CD14-positive monocyte (primary cell): ENCODE data around the gene FXYD5. TPM values are rescaled to one million over a fixed set of nuclear protein-coding genes. Genes with fewer than 3 reads are reported as not detected.

ENCODE experiments used
- DNase-seq, 3 donors: peaks; one replicate each; pipeline ENCODE4 v3.0.0-alpha.2; 2011 to 2022
- H2AFZ ChIP-seq: 2 replicates; pipeline ENCODE4 v1.6.0; 2012; ENCODE audit warnings: mild to moderate bottlenecking, low read depth, low read length, inconsistent platforms; ENCODE audit not compliant: insufficient read depth, poor library complexity, severe bottlenecking
- H3K27ac ChIP-seq, 2 donors: 1 replicate in 1 of 2; 2 replicates in 1 of 2; pipeline ENCODE4 v1.5.1; 2012 to 2013; ENCODE audit warnings: low read length in 2 of 2, control low read depth in 1 of 2, inconsistent platforms in 1 of 2, low read depth in 1 of 2, mild to moderate bottlenecking in 1 of 2
- H3K27me3 ChIP-seq, 2 donors: one replicate each; pipeline versions ENCODE4 v1.6.0 to v1.6.1; 2011 to 2013; ENCODE audit warnings: low read length in 2 of 2; ENCODE audit not compliant: control insufficient read depth in 2 of 2, insufficient read depth in 2 of 2
- H3K36me3 ChIP-seq, 2 donors: replicated peaks in 1 of 2; 1 replicate in 1 of 2; 2 replicates in 1 of 2; pipeline versions ENCODE4 v1.5.1 to v1.6.1; 2012 to 2013; ENCODE audit warnings: low read length in 2 of 2, control low read depth in 1 of 2, inconsistent platforms in 1 of 2, mild to moderate bottlenecking in 1 of 2; ENCODE audit not compliant: insufficient read depth in 2 of 2, control insufficient read depth in 1 of 2
- H3K4me1 ChIP-seq, 2 donors: 1 replicate in 1 of 2; 2 replicates in 1 of 2; pipeline versions ENCODE4 v1.5.1 to v1.6.1; 2012 to 2013; ENCODE audit warnings: low read length in 2 of 2, control low read depth in 1 of 2, inconsistent platforms in 1 of 2, mild to moderate bottlenecking in 1 of 2, moderate library complexity in 1 of 2; ENCODE audit not compliant: insufficient read depth in 2 of 2, control insufficient read depth in 1 of 2
- H3K4me2 ChIP-seq: replicated peaks from 2 replicates; pipeline ENCODE3; 2012; ENCODE audit warnings: low read length, moderate library complexity, mild to moderate bottlenecking; ENCODE audit not compliant: poor library complexity, severe bottlenecking; ENCODE audit errors: extremely low read depth
- H3K4me3 ChIP-seq, 3 experiments: fragments of 200-600 bp in 1 of 3; sonication (generic) in 1 of 3; replicated peaks in 1 of 3; 1 replicate in 2 of 3; 2 replicates in 1 of 3; pipeline ENCODE4 v1.5.1; 2011 to 2013; ENCODE audit warnings: low read length in 3 of 3, mild to moderate bottlenecking in 3 of 3, control low read depth in 2 of 3, low read depth in 2 of 3, inconsistent platforms in 1 of 3, moderate library complexity in 1 of 3
- H3K79me2 ChIP-seq: 2 replicates; pipeline ENCODE4 v1.6.0; 2012; ENCODE audit warnings: mild to moderate bottlenecking, control low read depth, inconsistent platforms, low read length, moderate library complexity; ENCODE audit not compliant: insufficient read depth
- H3K9ac ChIP-seq: 2 replicates; pipeline ENCODE4 v1.6.0; 2017; ENCODE audit warnings: low read length, mild to moderate bottlenecking; ENCODE audit not compliant: insufficient read depth, poor library complexity, severe bottlenecking
- H3K9me3 ChIP-seq, 2 donors: replicated peaks in 1 of 2; 1 replicate in 1 of 2; 2 replicates in 1 of 2; pipeline versions ENCODE4 v1.5.1 to v1.6.1; 2012 to 2013; ENCODE audit warnings: low read length in 2 of 2, control low read depth in 1 of 2; ENCODE audit not compliant: control insufficient read depth in 1 of 2, insufficient read depth in 1 of 2
- H4K20me1 ChIP-seq: 2 replicates; pipeline ENCODE4 v1.6.0; 2012; ENCODE audit warnings: mild to moderate bottlenecking, low read length, control low read depth, moderate library complexity; ENCODE audit not compliant: insufficient read depth
- H3K27ac Mint-ChIP-seq, 7 donors: one replicate each; pipeline ENCODE4 v1.8.0; 2020; ENCODE audit warnings: mild to moderate bottlenecking in 7 of 7, mixed read lengths in 7 of 7, moderate library complexity in 6 of 7, inconsistent platforms in 2 of 7
- H3K27me3 Mint-ChIP-seq, 3 donors: one replicate each; pipeline ENCODE4 v1.8.0; 2021 to 2022; ENCODE audit warnings: low read depth in 3 of 3, mild to moderate bottlenecking in 3 of 3, mixed read lengths in 3 of 3, moderate library complexity in 3 of 3, inconsistent platforms in 1 of 3
- H3K36me3 Mint-ChIP-seq, 2 donors: one replicate each; pipeline ENCODE4 v1.8.0; 2020; ENCODE audit warnings: mixed read lengths in 2 of 2, inconsistent platforms in 1 of 2, mild to moderate bottlenecking in 1 of 2
- H3K4me1 Mint-ChIP-seq: one replicate; pipeline ENCODE4 v1.8.0; 2020; ENCODE audit warnings: mild to moderate bottlenecking, mixed read lengths
- H3K4me3 Mint-ChIP-seq, 2 donors: one replicate each; pipeline ENCODE4 v1.8.0; 2020; ENCODE audit warnings: mild to moderate bottlenecking in 2 of 2, mixed read lengths in 2 of 2, moderate library complexity in 1 of 2
- H3K9me3 Mint-ChIP-seq, 7 donors: one replicate each; pipeline ENCODE4 v1.8.0; 2020 to 2022; ENCODE audit warnings: mixed read lengths in 7 of 7, mild to moderate bottlenecking in 6 of 7, moderate library complexity in 6 of 7, inconsistent platforms in 2 of 7
- CTCF ChIP-seq: fragments of 200-600 bp; IDR thresholded peaks from one replicate; pipeline ENCODE4 v1.8.0; 2022; ENCODE audit warnings: antibody characterized with exemption, mild to moderate bottlenecking
- WGBS: methylation state at CpG from one replicate; pipeline ENCODE4 v1.1.5; 2013; ENCODE audit warnings: missing lambda C conversion rate; ENCODE audit not compliant: insufficient coverage; 5-methylcytosine and 5-hydroxymethylcytosine counted together
- intact Hi-C, 2 donors: fragments of 100-400 bp; cut with micrococcal nuclease; formaldehyde crosslinking; loops; one replicate each; pipeline versions ENCODE4 v1.15.0 to v1.15.1; 2023
- polyA plus RNA-seq, 3 donors: library from polyadenylated mRNA; depleted of rRNA in 1 of 3; unstranded in 2 of 3; stranded (reverse) in 1 of 3; fragments of 300-500 nt in 2 of 3; fragments of >200 nt in 1 of 3; fragmentation: Illumina TruSeq in 2 of 3; gene quantifications; 1 replicate in 2 of 3; 2 replicates in 1 of 3; pipeline ENCODE4 v1.2.3, GENCODE V29; 2012 to 2021

FXYD5 gene
- polyA plus RNA-seq, 3 donors, result 204 to 673 (median 312) TPM

- Histone ChIP-seq H3K4me2 (no peak overlapping the region), H3K36me3 (no peaks in the 10 kb centered on the region), H3K27ac (no peak overlapping the region), H3K9ac (no peak overlapping the region), H3K4me1 (peaks cover 45 to 48% of the 10 kb centered on the region in 2 donors), H3K27me3 (peaks cover 23 to 37% of the 10 kb centered on the region in 2 donors), H3K79me2 (no peaks in the 10 kb centered on the region), H4K20me1 (no peaks in the 10 kb centered on the region), H3K4me3 (no peak overlapping the region), H2AFZ (no peak overlapping the region), H3K9me3 (peaks cover 0 to 8% of the 10 kb centered on the region in 2 donors)
- Mint-ChIP-seq H3K4me1 (peaks cover 53% of the 10 kb centered on the region), H3K9me3 (peaks cover 0 to 13% (median 0%) of the 10 kb centered on the region in 7 donors), H3K27ac (no peak overlapping the region), H3K4me3 (peak overlapping the region in 1 of 2 donors; percentile 72), H3K27me3 (peaks cover 30 to 40% (median 31%) of the 10 kb centered on the region in 3 donors), H3K36me3 (peaks cover 0 to 9% of the 10 kb centered on the region in 2 donors)
- intact Hi-C loops, result loop anchor here in 1 of 2 donors (5.0 kb wide), 1 partner anchor 123 kb away; the partner anchor contains the start of gene USF2
- TF ChIP-seq CTCF, result no peak
- WGBS, result 47% methylated on average over 2 of the region's 6 CpGs
- DNase-seq, result no peak
Measured at GRCh38 chr19:35144259-35144599, 10.3 kb upstream of the FXYD5 start.

GRCh38 chr19:35144600-35145436, 9.7 kb upstream of the FXYD5 start:
- Histone ChIP-seq H3K36me3 (no peaks in the 10 kb centered on the region), H3K27ac (no peak overlapping the region), H2AFZ (no peak overlapping the region), H3K4me2 (no peak overlapping the region), H3K27me3 (peaks cover 23 to 37% of the 10 kb centered on the region in 2 donors), H3K4me1 (peaks cover 39 to 42% of the 10 kb centered on the region in 2 donors), H4K20me1 (no peaks in the 10 kb centered on the region), H3K4me3 (no peak overlapping the region), H3K9me3 (peaks cover 0 to 8% of the 10 kb centered on the region in 2 donors), H3K9ac (no peak overlapping the region), H3K79me2 (no peaks in the 10 kb centered on the region)
- peaks cover 47% of the 10 kb centered on the region for H3K4me1 Mint-ChIP-seq
- H3K36me3 Mint-ChIP-seq, result peaks cover 0 to 9% of the 10 kb centered on the region in 2 donors
- DNase-seq, result no peak
- TF ChIP-seq CTCF, result no peak
- no peak overlapping the region for H3K27ac Mint-ChIP-seq
- 5% methylated on average over 2 of the region's 15 CpGs for WGBS
- peaks cover 30 to 40% (median 31%) of the 10 kb centered on the region in 3 donors for H3K27me3 Mint-ChIP-seq
- H3K9me3 Mint-ChIP-seq, result peaks cover 0 to 13% (median 0%) of the 10 kb centered on the region in 7 donors
- peak overlapping the region in 1 of 2 donors; percentile 31 for H3K4me3 Mint-ChIP-seq
- intact Hi-C loops, result loop anchor here in 1 of 2 donors (5.0 kb wide), 1 partner anchor 122 kb away; the partner anchor contains the start of gene USF2
